SK-N-SH (cell line): Measurements from ENCODE around the gene ZBTB16. TPM values are rescaled to one million over a fixed set of nuclear protein-coding genes. Genes with fewer than 3 reads are reported as not detected.

Experiments
- CTCF ChIA-PET: fragments of 300-600, 350-600 bp; formaldehyde crosslinking; extraction: SDS; loops from one replicate; lab custom pipeline; 2021; lab: Yijun Ruan, JAX
- POLR2A ChIA-PET: fragments of 350-600 bp; sonication (Branson Sonifier 250); formaldehyde crosslinking; extraction: SDS; loops from one replicate; lab custom pipeline; 2020; ENCODE audit warnings: antibody characterized with exemption, inconsistent platforms; lab: Yijun Ruan, JAX
- DNase-seq: peaks from one replicate; pipeline ENCODE4 v3.0.0; 2012
- H2AFZ ChIP-seq: fragments of 200-600 bp; sonication (generic); 2 replicates; pipeline ENCODE4 v1.8.1; 2016; ENCODE audit warnings: antibody characterized with exemption, mild to moderate bottlenecking, low read depth
- H3F3A ChIP-seq: fragments of 200-600 bp; sonication (generic); replicated peaks from 2 replicates; pipeline ENCODE3; 2016; ENCODE audit warnings: antibody characterized with exemption, mild to moderate bottlenecking; ENCODE audit not compliant: insufficient read depth
- H3K27ac ChIP-seq, 2 experiments: fragments of 200-500 bp in 1 of 2; fragments of 200-600 bp in 1 of 2; sonication (Bioruptor generic) in 1 of 2; sonication (generic), shearing (Covaris generic) in 1 of 2; 2 replicates each; pipeline versions ENCODE4 v1.5.1 to v1.6.1; 2014 to 2016; ENCODE audit warnings: low read depth in 2 of 2, inconsistent platforms in 1 of 2, low read length in 1 of 2, mild to moderate bottlenecking in 1 of 2, mixed read lengths in 1 of 2
- H3K27me3 ChIP-seq: fragments of 200-600 bp; sonication (generic), shearing (Covaris generic); 2 replicates; pipeline ENCODE4 v1.6.1; 2016; ENCODE audit warnings: mixed run types; ENCODE audit not compliant: insufficient read depth
- H3K36me3 ChIP-seq, 2 experiments: fragments of 200-500 bp in 1 of 2; fragments of 200-600 bp in 1 of 2; sonication (Bioruptor generic) in 1 of 2; sonication (generic) in 1 of 2; replicated peaks in 1 of 2; 2 replicates each; pipeline versions ENCODE3 to v1.5.1; 2014 to 2016; ENCODE audit warnings: low read length in 1 of 2, mild to moderate bottlenecking in 1 of 2; ENCODE audit not compliant: insufficient read depth in 2 of 2, control insufficient read depth in 1 of 2
- H3K4me1 ChIP-seq, 2 experiments: fragments of 200-500 bp in 1 of 2; fragments of 200-600 bp in 1 of 2; sonication (Bioruptor generic) in 1 of 2; sonication (generic), shearing (Covaris generic) in 1 of 2; 2 replicates each; pipeline versions ENCODE4 v1.5.1 to v1.6.1; 2014 to 2016; ENCODE audit warnings: low read depth in 1 of 2, low read length in 1 of 2, mixed run types in 1 of 2; ENCODE audit not compliant: insufficient read depth in 2 of 2, control insufficient read depth in 1 of 2
- H3K4me2 ChIP-seq: fragments of 200-600 bp; sonication (generic), shearing (Covaris generic); 2 replicates; pipeline ENCODE4 v1.6.1; 2017; ENCODE audit warnings: mixed run types
- H3K4me3 ChIP-seq, 2 experiments: fragments of 200-500 bp in 1 of 2; fragments of 200-600 bp in 1 of 2; sonication (Bioruptor generic) in 1 of 2; sonication (generic), shearing (Covaris generic) in 1 of 2; 2 replicates each; pipeline versions ENCODE4 v1.5.1 to v1.8.1; 2014 to 2016; ENCODE audit warnings: low read depth in 2 of 2, inconsistent platforms in 1 of 2, low read length in 1 of 2, mild to moderate bottlenecking in 1 of 2, mixed read lengths in 1 of 2, moderate library complexity in 1 of 2
- H3K79me2 ChIP-seq: fragments of 200-600 bp; sonication (generic); 2 replicates; pipeline ENCODE4 v1.8.1; 2017; ENCODE audit warnings: mild to moderate bottlenecking; ENCODE audit not compliant: insufficient read depth
- H3K9ac ChIP-seq: fragments of 200-600 bp; sonication (generic); 2 replicates; pipeline ENCODE4 v1.6.1; 2017; ENCODE audit warnings: mixed run types
- H3K9me2 ChIP-seq: fragments of 200-600 bp; sonication (generic); 2 replicates; pipeline ENCODE4 v1.6.1; 2017; ENCODE audit warnings: mixed run types
- H3K9me3 ChIP-seq: fragments of 200-600 bp; sonication (generic); 2 replicates; pipeline ENCODE4 v1.6.1; 2017; ENCODE audit warnings: mixed run types, mild to moderate bottlenecking, moderate library complexity
- H4K20me1 ChIP-seq: fragments of 200-600 bp; sonication (generic); 2 replicates; pipeline ENCODE4 v1.6.1; 2017; ENCODE audit warnings: mild to moderate bottlenecking, mixed run types; ENCODE audit not compliant: insufficient read depth
- CHD2 ChIP-seq: fragments of 150-350 bp; IDR thresholded peaks from 2 replicates; pipeline ENCODE4 v1.6.1; 2018; ENCODE audit warnings: low read length; ENCODE audit not compliant: partially characterized antibody
- ELF1 ChIP-seq: IDR thresholded peaks from 2 replicates; pipeline ENCODE4 v1.4.0; 2012
- EP300 ChIP-seq, 2 experiments: IDR thresholded peaks; 2 replicates each; pipeline versions ENCODE4 v1.4.0 to v1.6.1; 2012; ENCODE audit warnings: borderline replicate concordance in 1 of 2, low read depth in 1 of 2, low read length in 1 of 2
- GABPA ChIP-seq: IDR thresholded peaks from 2 replicates; pipeline ENCODE4 v1.4.0; 2012; ENCODE audit warnings: low read depth, mild to moderate bottlenecking
- GATA2 ChIP-seq: sonication (generic); formaldehyde crosslinking; IDR thresholded peaks from 2 replicates; pipeline ENCODE4 v1.5.0; 2020; ENCODE audit warnings: mild to moderate bottlenecking, missing genetic modification reagents
- JUND ChIP-seq: IDR thresholded peaks from 2 replicates; pipeline ENCODE4 v1.4.0; 2012
- MEF2A ChIP-seq: IDR thresholded peaks from 2 replicates; pipeline ENCODE4 v1.4.0; 2012; ENCODE audit warnings: low read depth, borderline replicate concordance
- NFIC ChIP-seq: IDR thresholded peaks from 2 replicates; pipeline ENCODE4 v1.4.0; 2012; ENCODE audit warnings: borderline replicate concordance
- NRF1 ChIP-seq: IDR thresholded peaks from 2 replicates; pipeline ENCODE4 v1.6.1; 2012; ENCODE audit warnings: low read depth, mild to moderate bottlenecking, low read length
- PBX3 ChIP-seq: IDR thresholded peaks from 2 replicates; pipeline ENCODE4; 2012
- POLR2AphosphoS5 ChIP-seq: IDR thresholded peaks from 2 replicates; pipeline ENCODE4 v1.6.1; 2012; ENCODE audit warnings: low read depth, low read length
- RAD21 ChIP-seq: IDR thresholded peaks from 2 replicates; pipeline ENCODE4 v1.6.1; 2012; ENCODE audit warnings: mild to moderate bottlenecking, low read length
- RFX5 ChIP-seq: IDR thresholded peaks from 2 replicates; pipeline ENCODE4 v1.6.1; 2012; ENCODE audit warnings: mild to moderate bottlenecking, improper control_type of control experiment, low read length
- SMC3 ChIP-seq: IDR thresholded peaks from 2 replicates; pipeline ENCODE4 v1.6.1; 2012; ENCODE audit warnings: low read depth, low read length, improper control_type of control experiment
- TCF12 ChIP-seq: IDR thresholded peaks from 2 replicates; pipeline ENCODE4 v1.4.0; 2012
- TEAD4 ChIP-seq: IDR thresholded peaks from 2 replicates; pipeline ENCODE4 v1.4.0; 2012; ENCODE audit warnings: mild to moderate bottlenecking, borderline replicate concordance; ENCODE audit not compliant: insufficient read depth
- USF1 ChIP-seq: IDR thresholded peaks from 2 replicates; pipeline ENCODE4 v1.4.0; 2012; ENCODE audit warnings: low read depth, borderline replicate concordance
- WGBS: methylation state at CpG from one replicate; pipeline ENCODE4 v1.1.6; 2017; ENCODE audit warnings: low lambda C conversion rate; 5-methylcytosine and 5-hydroxymethylcytosine counted together
- polyA plus RNA-seq, 3 experiments: library from polyadenylated mRNA; depleted of rRNA; stranded (reverse); fragments of >200 nt; gene quantifications; 2 replicates each; pipeline ENCODE4 v1.2.3, GENCODE V29; 2012
- TF ChIP-seq, protein P1 (sequence below): fragments of 200-600 bp; sonication (generic); IDR thresholded peaks from 2 replicates; pipeline ENCODE4 v1.6.1; 2017; ENCODE audit warnings: antibody characterized with exemption, mild to moderate bottlenecking, moderate library complexity
- TF ChIP-seq, protein P2 (sequence below): fragments of 150-350 bp; IDR thresholded peaks from 2 replicates; pipeline ENCODE4 v1.6.1; 2017; ENCODE audit warnings: antibody characterized with exemption, low read length, low read depth, borderline replicate concordance

Gene ZBTB16
- polyA plus RNA-seq, 1 of the 3 experiments (the other 2 are of a cell fraction) = not detected

GRCh38 chr11:114165326-114166230 is 106.1 kb downstream of the ZBTB16 start (continued):
- TF ChIP-seq SMC3 (no peak), GABPA (no peak), RAD21 (no peak), EP300 (IDR thresholded peaks at IDR 0.05; ENCODE audit: borderline replicate concordance in 1 of 2, low read depth in 1 of 2, low read length in 1 of 2) (no peak), JUND (no peak), POLR2AphosphoS5 (no peak), USF1 (no peak), TCF12 (no peak), TEAD4 (no peak), CHD2 (no peak)
- TF ChIP-seq, protein P1, sequence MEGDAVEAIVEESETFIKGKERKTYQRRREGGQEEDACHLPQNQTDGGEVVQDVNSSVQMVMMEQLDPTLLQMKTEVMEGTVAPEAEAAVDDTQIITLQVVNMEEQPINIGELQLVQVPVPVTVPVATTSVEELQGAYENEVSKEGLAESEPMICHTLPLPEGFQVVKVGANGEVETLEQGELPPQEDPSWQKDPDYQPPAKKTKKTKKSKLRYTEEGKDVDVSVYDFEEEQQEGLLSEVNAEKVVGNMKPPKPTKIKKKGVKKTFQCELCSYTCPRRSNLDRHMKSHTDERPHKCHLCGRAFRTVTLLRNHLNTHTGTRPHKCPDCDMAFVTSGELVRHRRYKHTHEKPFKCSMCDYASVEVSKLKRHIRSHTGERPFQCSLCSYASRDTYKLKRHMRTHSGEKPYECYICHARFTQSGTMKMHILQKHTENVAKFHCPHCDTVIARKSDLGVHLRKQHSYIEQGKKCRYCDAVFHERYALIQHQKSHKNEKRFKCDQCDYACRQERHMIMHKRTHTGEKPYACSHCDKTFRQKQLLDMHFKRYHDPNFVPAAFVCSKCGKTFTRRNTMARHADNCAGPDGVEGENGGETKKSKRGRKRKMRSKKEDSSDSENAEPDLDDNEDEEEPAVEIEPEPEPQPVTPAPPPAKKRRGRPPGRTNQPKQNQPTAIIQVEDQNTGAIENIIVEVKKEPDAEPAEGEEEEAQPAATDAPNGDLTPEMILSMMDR = no peak

DNA sequence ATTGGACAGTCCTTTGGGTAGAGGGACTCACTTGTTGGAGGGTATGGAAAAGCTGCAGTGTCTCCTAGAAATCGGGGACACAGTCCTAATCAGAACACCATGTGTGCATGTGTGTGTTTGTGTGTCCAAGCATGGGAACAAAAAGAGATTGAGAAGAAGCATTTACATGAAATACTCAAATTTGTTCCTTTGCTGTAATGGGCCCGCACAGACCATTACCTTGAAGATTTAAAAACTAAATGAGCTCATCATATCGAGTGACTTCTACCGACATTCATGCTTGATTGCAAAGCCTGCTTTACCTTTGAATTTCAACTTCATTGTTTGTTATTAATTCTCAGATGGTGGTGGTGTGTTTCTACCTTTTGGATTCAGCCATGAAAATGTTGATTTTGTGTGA is 106.9 kb downstream of the ZBTB16 start:
- Histone ChIP-seq H3K27me3 (peaks cover 67% of the 10 kb centered on the region), H3K4me1 (peaks cover 24 to 30% of the 10 kb centered on the region in 2 experiments), H3K9me3 (no peaks in the 10 kb centered on the region), H3K36me3 (no peaks in the 10 kb centered on the region), H4K20me1 (peaks cover 27% of the 10 kb centered on the region), H3K4me3 (no peak overlapping the region), H3K79me2 (no peaks in the 10 kb centered on the region), H3F3A (no peaks in the 10 kb centered on the region), H3K4me2 (no peak overlapping the region), H3K9me2 (no peaks in the 10 kb centered on the region), H3K27ac (no peak overlapping the region), H2AFZ (no peak overlapping the region), H3K9ac (no peak overlapping the region)
- TF ChIP-seq MEF2A = no peak
- POLR2A ChIA-PET = no interaction called here
- 77% methylated on average over 4 of the region's 4 CpGs for WGBS
- DNase-seq = no peak
- CTCF ChIA-PET = interaction anchor here (1.3 to 2.6 kb wide), 5 partner anchors 26 to 130 kb away, joined by 3 to 10 read pairs (median 4); no protein-coding TSS in a partner anchor

DNA sequence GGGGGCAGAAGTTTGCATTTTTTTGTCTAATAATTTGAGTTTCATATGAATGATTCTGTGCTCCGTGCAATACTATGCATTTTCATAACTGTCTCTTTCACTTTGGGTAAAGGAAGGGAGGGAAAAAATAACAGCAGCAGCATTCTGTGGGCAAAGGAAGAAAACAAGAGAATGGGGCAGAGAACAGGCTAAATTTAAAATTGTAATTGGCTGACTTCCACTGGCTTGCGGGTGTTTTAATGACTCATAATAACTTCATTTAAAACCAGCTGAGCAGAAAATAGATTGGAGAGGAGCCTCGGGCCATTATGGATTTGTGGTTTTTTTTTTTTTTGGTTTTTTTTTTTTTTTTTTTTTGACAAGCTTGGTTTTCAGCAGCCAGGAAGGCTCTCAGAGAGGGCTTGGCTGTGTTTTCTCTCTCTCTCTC is 107.4 kb downstream of the ZBTB16 start:
- CTCF ChIA-PET = interaction anchor here (1.3 to 2.6 kb wide), 4 partner anchors 25 to 131 kb away, joined by 3 to 10 read pairs (median 4); no protein-coding TSS in a partner anchor
- H3K4me1 ChIP-seq = peaks cover 24 to 30% of the 10 kb centered on the region in 2 experiments
- peaks cover 25% of the 10 kb centered on the region for H4K20me1 ChIP-seq
- H3K9me3 ChIP-seq = no peaks in the 10 kb centered on the region
- H3K4me3 ChIP-seq = no peak overlapping the region
- WGBS = 11% methylated on average over 3 of the region's 3 CpGs
- no peaks in the 10 kb centered on the region for H3K79me2 ChIP-seq
- peaks cover 62% of the 10 kb centered on the region for H3K27me3 ChIP-seq
- DNase-seq = no peak
- POLR2A ChIA-PET = no interaction called here
- H2AFZ ChIP-seq = no peak overlapping the region
- H3K9ac ChIP-seq = no peak overlapping the region
- no peaks in the 10 kb centered on the region for H3K36me3 ChIP-seq
- no peaks in the 10 kb centered on the region for H3K9me2 ChIP-seq
- no peak overlapping the region for H3K27ac ChIP-seq
- no peak overlapping the region for H3K4me2 ChIP-seq
- no peaks in the 10 kb centered on the region for H3F3A ChIP-seq
- TF ChIP-seq ELF1 (no peak), JUND (0 out of 2 replicates have a peak, but pooled peaks have one; percentile 21), SMC3 (no peak), USF1 (no peak), PBX3 (no peak; the same call in 1 of the 2 replicates), GATA2 (CRISPR knock-in tag) (no peak), RFX5 (no peak), TEAD4 (no peak), NRF1 (no peak), NFIC (peak; percentile 67), EP300 (IDR thresholded peaks at IDR 0.05; ENCODE audit: borderline replicate concordance in 1 of 2, low read depth in 1 of 2, low read length in 1 of 2) (peak in 1 of 2 experiments; percentile 27; a peak in 1 of 4 replicates), MEF2A (peak; percentile 32; the same call in 1 of the 2 replicates), TCF12 (peak; percentile 66)
- TF ChIP-seq, protein P2, sequence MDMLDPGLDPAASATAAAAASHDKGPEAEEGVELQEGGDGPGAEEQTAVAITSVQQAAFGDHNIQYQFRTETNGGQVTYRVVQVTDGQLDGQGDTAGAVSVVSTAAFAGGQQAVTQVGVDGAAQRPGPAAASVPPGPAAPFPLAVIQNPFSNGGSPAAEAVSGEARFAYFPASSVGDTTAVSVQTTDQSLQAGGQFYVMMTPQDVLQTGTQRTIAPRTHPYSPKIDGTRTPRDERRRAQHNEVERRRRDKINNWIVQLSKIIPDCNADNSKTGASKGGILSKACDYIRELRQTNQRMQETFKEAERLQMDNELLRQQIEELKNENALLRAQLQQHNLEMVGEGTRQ = no peak
